NCI-H128 (cell line): Measurements from ENCODE around the gene GJC3.
"Not testable (repeated sequence)": the region's sequence is repeated elsewhere in the genome, so short reads cannot be mapped to it uniquely, and the experiment has no call there.

Experiments
- DNase-seq: peaks from one replicate; lab custom pipeline; 2025; ENCODE audit not compliant: unreplicated experiment; lab: John Stamatoyannopoulos, UW

The GJC3 gene

GRCh38 chr7:99930376-99930775 lies 956 bp upstream of the GJC3 start:
- DNase-seq, result no peak

GRCh38 chr7:99929730-99930053 lies 272 bp upstream of the GJC3 start:
- DNase-seq, result no peak

- DNase-seq, result no peak
These were observed 1.2 kb downstream of the GJC3 start for GRCh38 chr7:99928188-99928587.

GRCh38 chr7:99927536-99927935 lies 1.9 kb downstream of the GJC3 start:
- DNase-seq, result no peak

- no peak for DNase-seq
These were observed 3.1 kb downstream of the GJC3 start for GRCh38 chr7:99926321-99926720.

- no peak for DNase-seq
These were observed 6.2 kb downstream of the GJC3 start for GRCh38 chr7:99923200-99923599.

- no peak for DNase-seq
These were observed 9.3 kb downstream of the GJC3 start for GRCh38 chr7:99920149-99920548.

- no peak for DNase-seq
These were observed 9.7 kb downstream of the GJC3 start for GRCh38 chr7:99919814-99920112.

GRCh38 chr7:99918959-99919813 lies 10.2 kb downstream of the GJC3 start, which contains the start of gene TRIM4:
TSS of gene TRIM4 (minus strand) at chr7:99919530. CDS start at chr7:99919401, 129 bp downstream.
- peak; percentile 72 for DNase-seq

- no peak for DNase-seq
These were observed 18.4 kb downstream of the GJC3 start for GRCh38 chr7:99910976-99911375.

GRCh38 chr7:99901581-99901980 lies 27.8 kb downstream of the GJC3 start:
- DNase-seq, result no peak

- DNase-seq, result no peak
These were observed 29.4 kb downstream of the GJC3 start for GRCh38 chr7:99899830-99900519.

- DNase-seq, result no peak
These were observed 30.6 kb downstream of the GJC3 start for GRCh38 chr7:99898836-99899235.

GRCh38 chr7:99898023-99898357 lies 31.4 kb downstream of the GJC3 start:
- DNase-seq, result no peak

- DNase-seq, result no peak
These were observed 31.9 kb downstream of the GJC3 start for GRCh38 chr7:99897322-99898022.

GRCh38 chr7:99894738-99895137 lies 34.7 kb downstream of the GJC3 start:
- no peak for DNase-seq

- no peak for DNase-seq
These were observed 36.1 kb downstream of the GJC3 start for GRCh38 chr7:99893280-99893679.

GRCh38 chr7:99890348-99890747 lies 39.1 kb downstream of the GJC3 start:
- DNase-seq, result not testable (repeated sequence)

- DNase-seq, result not testable (repeated sequence)
These were observed 41.1 kb downstream of the GJC3 start for GRCh38 chr7:99888366-99888765.

GRCh38 chr7:99881370-99881769 lies 48.0 kb downstream of the GJC3 start:
- DNase-seq, result no peak

- DNase-seq, result no peak
These were observed 52.5 kb downstream of the GJC3 start, which contains the start of gene OR2AE1 for GRCh38 chr7:99876933-99877332. TSS of gene OR2AE1 (minus strand) at chr7:99877033. CDS start at chr7:99877033, 0 bp downstream.

GRCh38 chr7:99876491-99876890 lies 52.9 kb downstream of the GJC3 start:
- no peak for DNase-seq
